NCI-H146 treated with DMSO at 0.1 percent for 48 hours (cell line): Measurements from ENCODE around the gene MNT.
"Not testable (repeated sequence)": the region's sequence is repeated elsewhere in the genome, so short reads cannot be mapped to it uniquely, and the experiment has no call there.

Experiments
- DNase-seq: peaks from one replicate; lab custom pipeline; 2025; ENCODE audit not compliant: unreplicated experiment; lab: John Stamatoyannopoulos, UW

Gene MNT

GRCh38 chr17:2400877-2401425 is at the start of gene MNT:
TSS of gene MNT (minus strand) at chr17:2401060. CDS start at chr17:2400712, 348 bp downstream.
- DNase-seq: peak; percentile 86

GRCh38 chr17:2450016-2450650 is 49.3 kb upstream of the MNT start:
- DNase-seq: no peak

- DNase-seq: no peak
Observed at GRCh38 chr17:2449486-2449885, 48.6 kb upstream of the MNT start.

- not testable (repeated sequence) for DNase-seq
Observed at GRCh38 chr17:2447479-2447878, 46.6 kb upstream of the MNT start.

- DNase-seq: no peak
Observed at GRCh38 chr17:2445638-2446037, 44.8 kb upstream of the MNT start.

- no peak for DNase-seq
Observed at GRCh38 chr17:2444382-2444781, 43.5 kb upstream of the MNT start.

GRCh38 chr17:2442166-2442565 is 41.3 kb upstream of the MNT start:
- DNase-seq: no peak

GRCh38 chr17:2440930-2441329 is 40.1 kb upstream of the MNT start:
- no peak for DNase-seq

- DNase-seq: not testable (repeated sequence)
Observed at GRCh38 chr17:2439997-2440396, 39.1 kb upstream of the MNT start.

- no peak for DNase-seq
Observed at GRCh38 chr17:2438823-2439222, 38.0 kb upstream of the MNT start.

- DNase-seq: peak; percentile 90
Observed at GRCh38 chr17:2436316-2436905, 35.6 kb upstream of the MNT start.

GRCh38 chr17:2435862-2436261 is 35.0 kb upstream of the MNT start:
- peak; percentile 74 for DNase-seq

GRCh38 chr17:2435181-2435741 is 34.4 kb upstream of the MNT start:
- DNase-seq: peak; percentile 76

GRCh38 chr17:2433696-2434095 is 32.8 kb upstream of the MNT start:
- no peak for DNase-seq

- no peak for DNase-seq
Observed at GRCh38 chr17:2427910-2428309, 27.1 kb upstream of the MNT start.

- DNase-seq: no peak
Observed at GRCh38 chr17:2427215-2427614, 26.4 kb upstream of the MNT start.

GRCh38 chr17:2423271-2423670 is 22.4 kb upstream of the MNT start:
- DNase-seq: no peak

GRCh38 chr17:2421315-2422147 is 20.7 kb upstream of the MNT start:
- DNase-seq: no peak

GRCh38 chr17:2420176-2420575 is 19.3 kb upstream of the MNT start:
- DNase-seq: no peak

- DNase-seq: no peak
Observed at GRCh38 chr17:2419486-2419885, 18.6 kb upstream of the MNT start.

GRCh38 chr17:2418572-2418971 is 17.7 kb upstream of the MNT start:
- DNase-seq: no peak
